ENCODE data around the gene HLCS.

The HLCS gene

DNA sequence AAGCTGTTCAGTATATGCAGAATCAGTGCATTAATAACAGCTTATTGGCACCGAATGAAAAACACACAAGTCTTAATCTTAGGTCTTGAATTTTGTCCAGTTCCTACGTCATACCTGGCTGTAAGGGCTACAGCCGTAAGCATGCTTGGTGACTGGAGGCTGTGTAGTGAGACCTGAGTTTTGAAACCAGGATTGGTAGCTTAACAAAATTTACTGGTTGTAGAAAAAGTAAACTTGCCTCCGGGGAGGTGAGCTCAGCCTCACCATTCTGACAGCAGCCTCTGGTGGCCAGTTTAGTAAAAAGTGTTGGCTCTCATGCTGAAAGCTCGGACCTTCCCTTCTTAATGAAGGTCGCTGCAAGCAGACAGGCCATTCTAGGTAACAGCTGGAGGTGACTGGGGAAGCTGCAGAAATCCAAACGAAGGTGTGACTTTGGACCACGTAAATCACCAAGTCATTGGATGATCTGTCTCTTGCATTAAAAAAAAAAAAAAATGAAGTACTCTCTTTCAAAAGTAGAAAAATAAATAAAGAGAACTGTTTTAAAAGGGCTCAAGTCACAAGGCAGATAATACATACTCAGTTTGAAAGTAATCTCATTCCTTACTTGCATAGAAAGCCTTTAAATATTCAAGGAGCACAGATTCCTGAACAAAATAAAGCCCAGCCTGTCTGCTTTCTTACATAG lies 48.9 kb downstream of the HLCS start (continued):
- TF ChIP-seq, protein P1, sequence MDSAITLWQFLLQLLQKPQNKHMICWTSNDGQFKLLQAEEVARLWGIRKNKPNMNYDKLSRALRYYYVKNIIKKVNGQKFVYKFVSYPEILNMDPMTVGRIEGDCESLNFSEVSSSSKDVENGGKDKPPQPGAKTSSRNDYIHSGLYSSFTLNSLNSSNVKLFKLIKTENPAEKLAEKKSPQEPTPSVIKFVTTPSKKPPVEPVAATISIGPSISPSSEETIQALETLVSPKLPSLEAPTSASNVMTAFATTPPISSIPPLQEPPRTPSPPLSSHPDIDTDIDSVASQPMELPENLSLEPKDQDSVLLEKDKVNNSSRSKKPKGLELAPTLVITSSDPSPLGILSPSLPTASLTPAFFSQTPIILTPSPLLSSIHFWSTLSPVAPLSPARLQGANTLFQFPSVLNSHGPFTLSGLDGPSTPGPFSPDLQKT (IDR thresholded peaks at IDR 0.05; ENCODE audit: borderline replicate concordance, low read depth, low read length): no peak
- TF ChIP-seq ZNF341 (tag by site-specific recombination; IDR thresholded peaks at IDR 0.05; ENCODE audit: low read depth): peak; percentile 25; the same call in 1 of the 2 replicates
- TF ChIP-seq ZNF354C (tag by site-specific recombination; IDR thresholded peaks at IDR 0.05; ENCODE audit: borderline replicate concordance, low read depth): no peak

DNA sequence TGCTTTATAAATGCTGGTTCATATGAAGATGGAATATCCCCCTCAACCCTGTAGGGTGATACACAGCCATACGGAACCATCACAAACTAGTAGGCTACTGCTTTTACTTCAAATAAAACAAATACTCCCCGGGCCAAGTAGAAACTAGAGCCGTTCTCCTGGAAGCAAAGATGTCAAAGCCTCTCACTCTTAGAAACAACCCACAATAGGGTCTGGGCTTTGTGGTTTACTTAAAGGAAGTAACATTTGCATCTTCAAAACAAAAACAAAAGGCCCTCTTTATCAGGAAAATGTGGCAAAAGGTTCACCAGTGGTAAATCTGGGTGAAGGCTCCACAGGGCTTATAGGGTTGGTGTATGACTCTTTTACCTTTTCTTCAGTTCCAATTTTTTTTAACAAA lies 49.8 kb downstream of the HLCS start:
- POLR2A ChIA-PET: interaction anchor here (1.0 to 1.2 kb wide), 2 partner anchors 57 to 62 kb away, joined by 4 read pairs; no protein-coding TSS in a partner anchor
- no peak for TF ChIP-seq ZNF626 (tag by site-specific recombination; IDR thresholded peaks at IDR 0.05)
- TF ChIP-seq, protein P2, sequence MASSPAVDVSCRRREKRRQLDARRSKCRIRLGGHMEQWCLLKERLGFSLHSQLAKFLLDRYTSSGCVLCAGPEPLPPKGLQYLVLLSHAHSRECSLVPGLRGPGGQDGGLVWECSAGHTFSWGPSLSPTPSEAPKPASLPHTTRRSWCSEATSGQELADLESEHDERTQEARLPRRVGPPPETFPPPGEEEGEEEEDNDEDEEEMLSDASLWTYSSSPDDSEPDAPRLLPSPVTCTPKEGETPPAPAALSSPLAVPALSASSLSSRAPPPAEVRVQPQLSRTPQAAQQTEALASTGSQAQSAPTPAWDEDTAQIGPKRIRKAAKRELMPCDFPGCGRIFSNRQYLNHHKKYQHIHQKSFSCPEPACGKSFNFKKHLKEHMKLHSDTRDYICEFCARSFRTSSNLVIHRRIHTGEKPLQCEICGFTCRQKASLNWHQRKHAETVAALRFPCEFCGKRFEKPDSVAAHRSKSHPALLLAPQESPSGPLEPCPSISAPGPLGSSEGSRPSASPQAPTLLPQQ (tag by site-specific recombination; IDR thresholded peaks at IDR 0.05): no peak
- TF ChIP-seq ZNF121 (tag by site-specific recombination; IDR thresholded peaks at IDR 0.05): no peak
- TF ChIP-seq ZNF561 (tag by site-specific recombination; IDR thresholded peaks at IDR 0.05; ENCODE audit: borderline replicate concordance): no peak
- no peak for TF ChIP-seq ZSCAN16 (tag by site-specific recombination; IDR thresholded peaks at IDR 0.05)
- TF ChIP-seq ZNF585B (tag by site-specific recombination; IDR thresholded peaks at IDR 0.05): no peak
- CTCF ChIA-PET: interaction anchor here (0.6 to 2.5 kb wide), 18 partner anchors 12 to 776 kb away, joined by 3 to 25 read pairs (median 7); partner anchors contain the start of gene SIM2
- Histone ChIP-seq H3K27ac (ENCODE audit: extremely low read depth, low read depth, low read length) (no peak overlapping the region), H3K4me3 (ENCODE audit: low read depth, low read length) (no peak overlapping the region), H3K4me1 (ENCODE audit: control insufficient read depth, insufficient read depth, low read length) (peaks cover 25% of the 10 kb centered on the region), H3K36me3 (ENCODE audit: control insufficient read depth in 2 of 2, insufficient read depth in 1 of 2, low read length in 2 of 2) (no peaks in the 10 kb centered on the region), H3K9me3 (ENCODE audit: control insufficient read depth, insufficient read depth, low read depth, low read length) (no peaks in the 10 kb centered on the region)

DNA sequence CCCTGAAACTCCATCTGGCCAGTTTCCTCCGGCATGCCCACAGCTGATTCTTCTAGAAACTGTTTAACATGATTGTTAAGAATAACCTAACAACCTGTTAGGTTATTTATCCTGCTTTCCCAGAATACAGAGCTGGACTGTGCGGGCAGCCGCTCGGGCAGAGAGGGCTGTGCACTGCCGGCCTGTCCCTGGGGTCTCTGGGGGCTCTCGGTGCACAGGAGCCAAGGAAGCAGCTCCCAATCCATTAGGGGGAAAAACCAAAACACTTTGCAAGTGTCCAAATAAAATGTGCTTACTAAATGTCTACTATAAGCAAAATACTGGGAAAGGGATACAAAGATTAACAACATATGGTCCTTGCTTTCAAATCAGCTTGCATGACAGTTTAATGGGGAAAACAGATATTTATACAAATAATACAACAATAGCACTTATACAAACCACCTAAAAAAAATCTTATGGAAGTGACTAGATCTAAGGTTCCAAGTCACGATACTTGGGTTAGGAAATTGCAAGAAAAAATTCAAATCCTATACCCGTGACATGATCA lies 50.7 kb downstream of the HLCS start:
- no peaks in the 10 kb centered on the region for H3K36me3 ChIP-seq (ENCODE audit: control insufficient read depth in 2 of 2, insufficient read depth in 1 of 2, low read length in 2 of 2)
- H3K4me1 ChIP-seq (ENCODE audit: control insufficient read depth, insufficient read depth, low read length): peaks cover 30% of the 10 kb centered on the region
- TF ChIP-seq ZNF654 (tag by site-specific recombination; IDR thresholded peaks at IDR 0.05; ENCODE audit: low read depth) (no peak), ZNF560 (tag by site-specific recombination; IDR thresholded peaks at IDR 0.05; ENCODE audit: borderline replicate concordance) (no peak), ZNF558 (tag by site-specific recombination; IDR thresholded peaks at IDR 0.05) (no peak), ZNF214 (tag by site-specific recombination; IDR thresholded peaks at IDR 0.05; ENCODE audit: borderline replicate concordance) (no peak), ZNF830 (tag by site-specific recombination; IDR thresholded peaks at IDR 0.05; ENCODE audit: low read depth) (no peak), ZNF292 (tag by site-specific recombination; IDR thresholded peaks at IDR 0.05; ENCODE audit: borderline replicate concordance, low read depth) (no peak), ZNF473 (tag by site-specific recombination; IDR thresholded peaks at IDR 0.05) (no peak), ZEB2 (tag by site-specific recombination; IDR thresholded peaks at IDR 0.05) (no peak)
- TF ChIP-seq, protein P3, sequence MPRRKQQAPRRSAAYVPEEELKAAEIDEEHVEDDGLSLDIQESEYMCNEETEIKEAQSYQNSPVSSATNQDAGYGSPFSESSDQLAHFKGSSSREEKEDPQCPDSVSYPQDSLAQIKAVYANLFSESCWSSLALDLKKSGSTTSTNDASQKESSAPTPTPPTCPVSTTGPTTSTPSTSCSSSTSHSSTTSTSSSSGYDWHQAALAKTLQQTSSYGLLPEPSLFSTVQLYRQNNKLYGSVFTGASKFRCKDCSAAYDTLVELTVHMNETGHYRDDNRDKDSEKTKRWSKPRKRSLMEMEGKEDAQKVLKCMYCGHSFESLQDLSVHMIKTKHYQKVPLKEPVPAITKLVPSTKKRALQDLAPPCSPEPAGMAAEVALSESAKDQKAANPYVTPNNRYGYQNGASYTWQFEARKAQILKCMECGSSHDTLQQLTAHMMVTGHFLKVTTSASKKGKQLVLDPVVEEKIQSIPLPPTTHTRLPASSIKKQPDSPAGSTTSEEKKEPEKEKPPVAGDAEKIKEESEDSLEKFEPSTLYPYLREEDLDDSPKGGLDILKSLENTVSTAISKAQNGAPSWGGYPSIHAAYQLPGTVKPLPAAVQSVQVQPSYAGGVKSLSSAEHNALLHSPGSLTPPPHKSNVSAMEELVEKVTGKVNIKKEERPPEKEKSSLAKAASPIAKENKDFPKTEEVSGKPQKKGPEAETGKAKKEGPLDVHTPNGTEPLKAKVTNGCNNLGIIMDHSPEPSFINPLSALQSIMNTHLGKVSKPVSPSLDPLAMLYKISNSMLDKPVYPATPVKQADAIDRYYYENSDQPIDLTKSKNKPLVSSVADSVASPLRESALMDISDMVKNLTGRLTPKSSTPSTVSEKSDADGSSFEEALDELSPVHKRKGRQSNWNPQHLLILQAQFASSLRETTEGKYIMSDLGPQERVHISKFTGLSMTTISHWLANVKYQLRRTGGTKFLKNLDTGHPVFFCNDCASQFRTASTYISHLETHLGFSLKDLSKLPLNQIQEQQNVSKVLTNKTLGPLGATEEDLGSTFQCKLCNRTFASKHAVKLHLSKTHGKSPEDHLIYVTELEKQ (tag by site-specific recombination; IDR thresholded peaks at IDR 0.05; ENCODE audit: borderline replicate concordance): no peak
- TF ChIP-seq, protein P2 (tag by site-specific recombination; IDR thresholded peaks at IDR 0.05): no peak
- H3K4me3 ChIP-seq (ENCODE audit: low read depth, low read length): no peak overlapping the region
- no peaks in the 10 kb centered on the region for H3K9me3 ChIP-seq (ENCODE audit: control insufficient read depth, insufficient read depth, low read depth, low read length)
- ChIA-PET POLR2A (no interaction called here), CTCF (interaction anchor here (0.6 to 1.4 kb wide), 8 partner anchors 10 to 522 kb away, joined by 3 to 6 read pairs (median 3); no protein-coding TSS in a partner anchor)
- H3K27ac ChIP-seq (ENCODE audit: extremely low read depth, low read depth, low read length): no peak overlapping the region
